SK-N-SH (cell line): ENCODE results near the gene MAGEH1. TPM values are rescaled to one million over a fixed set of nuclear protein-coding genes. Genes with fewer than 3 reads are reported as not detected.
A peak's percentile ranks its signal among the peaks of the same experiment; 100 is the strongest.
"Not testable (repeated sequence)": the region's sequence is repeated elsewhere in the genome, so short reads cannot be mapped to it uniquely, and the experiment has no call there.

Experiments used
- CTCF ChIA-PET: fragments of 300-600, 350-600 bp; formaldehyde crosslinking; extraction: SDS; loops from one replicate; lab custom pipeline; 2021; lab: Yijun Ruan, JAX
- POLR2A ChIA-PET: fragments of 350-600 bp; sonication (Branson Sonifier 250); formaldehyde crosslinking; extraction: SDS; loops from one replicate; lab custom pipeline; 2020; ENCODE audit warnings: antibody characterized with exemption, inconsistent platforms; lab: Yijun Ruan, JAX
- DNase-seq: peaks from one replicate; pipeline ENCODE4 v3.0.0; 2012
- H2AFZ ChIP-seq: fragments of 200-600 bp; sonication (generic); 2 replicates; pipeline ENCODE4 v1.8.1; 2016; ENCODE audit warnings: antibody characterized with exemption, mild to moderate bottlenecking, low read depth
- H3F3A ChIP-seq: fragments of 200-600 bp; sonication (generic); replicated peaks from 2 replicates; pipeline ENCODE3; 2016; ENCODE audit warnings: antibody characterized with exemption, mild to moderate bottlenecking; ENCODE audit not compliant: insufficient read depth
- H3K27ac ChIP-seq, 2 experiments: fragments of 200-500 bp in 1 of 2; fragments of 200-600 bp in 1 of 2; sonication (Bioruptor generic) in 1 of 2; sonication (generic), shearing (Covaris generic) in 1 of 2; 2 replicates each; pipeline versions ENCODE4 v1.5.1 to v1.6.1; 2014 to 2016; ENCODE audit warnings: low read depth in 2 of 2, inconsistent platforms in 1 of 2, low read length in 1 of 2, mild to moderate bottlenecking in 1 of 2, mixed read lengths in 1 of 2
- H3K27me3 ChIP-seq: fragments of 200-600 bp; sonication (generic), shearing (Covaris generic); 2 replicates; pipeline ENCODE4 v1.6.1; 2016; ENCODE audit warnings: mixed run types; ENCODE audit not compliant: insufficient read depth
- H3K36me3 ChIP-seq, 2 experiments: fragments of 200-500 bp in 1 of 2; fragments of 200-600 bp in 1 of 2; sonication (Bioruptor generic) in 1 of 2; sonication (generic) in 1 of 2; replicated peaks in 1 of 2; 2 replicates each; pipeline versions ENCODE3 to v1.5.1; 2014 to 2016; ENCODE audit warnings: low read length in 1 of 2, mild to moderate bottlenecking in 1 of 2; ENCODE audit not compliant: insufficient read depth in 2 of 2, control insufficient read depth in 1 of 2
- H3K4me1 ChIP-seq, 2 experiments: fragments of 200-500 bp in 1 of 2; fragments of 200-600 bp in 1 of 2; sonication (Bioruptor generic) in 1 of 2; sonication (generic), shearing (Covaris generic) in 1 of 2; 2 replicates each; pipeline versions ENCODE4 v1.5.1 to v1.6.1; 2014 to 2016; ENCODE audit warnings: low read depth in 1 of 2, low read length in 1 of 2, mixed run types in 1 of 2; ENCODE audit not compliant: insufficient read depth in 2 of 2, control insufficient read depth in 1 of 2
- H3K4me2 ChIP-seq: fragments of 200-600 bp; sonication (generic), shearing (Covaris generic); 2 replicates; pipeline ENCODE4 v1.6.1; 2017; ENCODE audit warnings: mixed run types
- H3K4me3 ChIP-seq, 2 experiments: fragments of 200-500 bp in 1 of 2; fragments of 200-600 bp in 1 of 2; sonication (Bioruptor generic) in 1 of 2; sonication (generic), shearing (Covaris generic) in 1 of 2; 2 replicates each; pipeline versions ENCODE4 v1.5.1 to v1.8.1; 2014 to 2016; ENCODE audit warnings: low read depth in 2 of 2, inconsistent platforms in 1 of 2, low read length in 1 of 2, mild to moderate bottlenecking in 1 of 2, mixed read lengths in 1 of 2, moderate library complexity in 1 of 2
- H3K79me2 ChIP-seq: fragments of 200-600 bp; sonication (generic); 2 replicates; pipeline ENCODE4 v1.8.1; 2017; ENCODE audit warnings: mild to moderate bottlenecking; ENCODE audit not compliant: insufficient read depth
- H3K9ac ChIP-seq: fragments of 200-600 bp; sonication (generic); 2 replicates; pipeline ENCODE4 v1.6.1; 2017; ENCODE audit warnings: mixed run types
- H3K9me2 ChIP-seq: fragments of 200-600 bp; sonication (generic); 2 replicates; pipeline ENCODE4 v1.6.1; 2017; ENCODE audit warnings: mixed run types
- H3K9me3 ChIP-seq: fragments of 200-600 bp; sonication (generic); 2 replicates; pipeline ENCODE4 v1.6.1; 2017; ENCODE audit warnings: mixed run types, mild to moderate bottlenecking, moderate library complexity
- H4K20me1 ChIP-seq: fragments of 200-600 bp; sonication (generic); 2 replicates; pipeline ENCODE4 v1.6.1; 2017; ENCODE audit warnings: mild to moderate bottlenecking, mixed run types; ENCODE audit not compliant: insufficient read depth
- CTCF ChIP-seq: fragments of 200-600 bp; sonication (generic); IDR thresholded peaks from 2 replicates; pipeline ENCODE4 v1.6.1; 2017; ENCODE audit warnings: antibody characterized with exemption, mild to moderate bottlenecking, moderate library complexity
- RAD21 ChIP-seq: IDR thresholded peaks from 2 replicates; pipeline ENCODE4 v1.6.1; 2012; ENCODE audit warnings: mild to moderate bottlenecking, low read length
- SIN3A ChIP-seq: IDR thresholded peaks from 2 replicates; pipeline ENCODE4 v1.6.1; 2012; ENCODE audit warnings: low read depth, mild to moderate bottlenecking, low read length, moderate library complexity, borderline replicate concordance
- TCF12 ChIP-seq: IDR thresholded peaks from 2 replicates; pipeline ENCODE4 v1.4.0; 2012
- USF2 ChIP-seq: fragments of 150-350 bp; IDR thresholded peaks from 2 replicates; pipeline ENCODE4 v1.6.1; 2017; ENCODE audit warnings: antibody characterized with exemption, low read length, low read depth, borderline replicate concordance
- YY1 ChIP-seq: IDR thresholded peaks from 2 replicates; pipeline ENCODE4 v1.4.0; 2012; ENCODE audit warnings: low read depth, mild to moderate bottlenecking
- WGBS: methylation state at CpG from one replicate; pipeline ENCODE4 v1.1.6; 2017; ENCODE audit warnings: low lambda C conversion rate; 5-methylcytosine and 5-hydroxymethylcytosine counted together
- polyA plus RNA-seq, 3 experiments: library from polyadenylated mRNA; depleted of rRNA; stranded (reverse); fragments of >200 nt; gene quantifications; 2 replicates each; pipeline ENCODE4 v1.2.3, GENCODE V29; 2012
- TF ChIP-seq, protein P1 (sequence below): IDR thresholded peaks from 2 replicates; pipeline ENCODE4 v1.4.0; 2012; ENCODE audit warnings: low read depth

MAGEH1 gene
- polyA plus RNA-seq, 1 of the 3 experiments (the other 2 are of a cell fraction): 19.7 TPM

GRCh38 chrX:55427079-55427478, 24.8 kb upstream of the MAGEH1 start:
- H3K4me1 ChIP-seq, H3F3A ChIP-seq, H2AFZ ChIP-seq, CTCF ChIA-PET, POLR2A ChIA-PET, H4K20me1 ChIP-seq, H3K27me3 ChIP-seq, H3K4me3 ChIP-seq, H3K9ac ChIP-seq: not testable (repeated sequence)
- TF ChIP-seq RAD21: 0 out of 2 replicates have a peak, but pooled peaks have one; percentile 6
- TF ChIP-seq, all 33 proteins: peak for 1; not testable (repeated sequence) for 32
- not testable (repeated sequence) for DNase-seq, H3K36me3 ChIP-seq, H3K9me3 ChIP-seq, H3K27ac ChIP-seq, H3K79me2 ChIP-seq, H3K4me2 ChIP-seq, H3K9me2 ChIP-seq
- WGBS: 20% methylated on average over 1 of the region's 4 CpGs

- CTCF ChIA-PET, H2AFZ ChIP-seq: not testable (repeated sequence)
Observed at GRCh38 chrX:55443468-55443867, 8.5 kb upstream of the MAGEH1 start.

GRCh38 chrX:55450259-55450658, 1.7 kb upstream of the MAGEH1 start:
- H3K36me3 ChIP-seq: no peaks in the 10 kb centered on the region
- no peak for DNase-seq
- no peaks in the 10 kb centered on the region for H3K4me1 ChIP-seq
- POLR2A ChIA-PET: no interaction called here
- H3K79me2 ChIP-seq: no peaks in the 10 kb centered on the region
- H3K4me3 ChIP-seq: no peak overlapping the region
- H3K27ac ChIP-seq: no peak overlapping the region
- CTCF ChIA-PET: no interaction called here
- no peak overlapping the region for H3K4me2 ChIP-seq
- no peaks in the 10 kb centered on the region for H4K20me1 ChIP-seq
- H3K27me3 ChIP-seq: no peaks in the 10 kb centered on the region
- H3F3A ChIP-seq: no peaks in the 10 kb centered on the region
- no peaks in the 10 kb centered on the region for H3K9me2 ChIP-seq
- H3K9me3 ChIP-seq: no peaks in the 10 kb centered on the region
- H2AFZ ChIP-seq: no peak overlapping the region
- WGBS: 27% methylated on average over 5 of the region's 5 CpGs
- TF ChIP-seq, protein P1, sequence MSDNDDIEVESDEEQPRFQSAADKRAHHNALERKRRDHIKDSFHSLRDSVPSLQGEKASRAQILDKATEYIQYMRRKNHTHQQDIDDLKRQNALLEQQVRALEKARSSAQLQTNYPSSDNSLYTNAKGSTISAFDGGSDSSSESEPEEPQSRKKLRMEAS: no peak
- TF ChIP-seq CTCF: no peak
- TF ChIP-seq RAD21: peak; percentile 33
- no peak for TF ChIP-seq TCF12
- TF ChIP-seq YY1: no peak
- no peak for TF ChIP-seq USF2
- no peak for TF ChIP-seq SIN3A
- no peak overlapping the region for H3K9ac ChIP-seq

More at GRCh38 chrX:55443468-55443867, 8.5 kb upstream of the MAGEH1 start:
- H3F3A ChIP-seq, H3K27ac ChIP-seq, H3K9me2 ChIP-seq, POLR2A ChIA-PET, H4K20me1 ChIP-seq, H3K4me2 ChIP-seq, H3K9ac ChIP-seq, H3K79me2 ChIP-seq, H3K4me3 ChIP-seq, H3K4me1 ChIP-seq, DNase-seq, H3K9me3 ChIP-seq, H3K36me3 ChIP-seq: not testable (repeated sequence)
- WGBS: 3% methylated on average over 4 of the region's 5 CpGs
- peaks cover 10% of the 10 kb centered on the region; the same call in 1 of the 2 replicates for H3K27me3 ChIP-seq
